ENCODE results near the gene SOHLH1.

The SOHLH1 gene

GRCh38 chr9:135700525-135700924, 1.2 kb upstream of the SOHLH1 start:
- H3K4me3 ChIP-seq (ENCODE audit: low read length), result no peak overlapping the region
- no peak for TF ChIP-seq EZH2 (optimal IDR thresholded peaks at IDR 0.05; ENCODE audit: low read depth, low read length)
- TF ChIP-seq CTCF (IDR thresholded peaks at IDR 0.05; ENCODE audit: low read length), result no peak
- no peak for TF ChIP-seq EZH2phosphoT487 (IDR thresholded peaks at IDR 0.05; ENCODE audit: low read length)
- H3K27me3 ChIP-seq (replicated peaks; ENCODE audit: insufficient read depth, low read length), result peaks cover 93% of the 10 kb centered on the region
- no peaks in the 10 kb centered on the region for H3K9me3 ChIP-seq (replicated peaks; ENCODE audit: insufficient read depth, low read length)
- H3F3A ChIP-seq (ENCODE audit: insufficient read depth, low read length), result no peaks in the 10 kb centered on the region
- no peak overlapping the region for H2AFZ ChIP-seq (ENCODE audit: low read length)
- no peaks in the 10 kb centered on the region for H3K4me1 ChIP-seq (ENCODE audit: low read length)
- no peak overlapping the region for H3K9ac ChIP-seq (ENCODE audit: low read length)
- H4K20me1 ChIP-seq (ENCODE audit: insufficient read depth, low read length), result no peaks in the 10 kb centered on the region
- no peak for DNase-seq
- no peaks in the 10 kb centered on the region for H3K9me2 ChIP-seq (replicated peaks; ENCODE audit: insufficient read depth, low read length)
- H3K27ac ChIP-seq (ENCODE audit: low read length), result no peak overlapping the region
- H3K79me2 ChIP-seq (ENCODE audit: low read length), result no peaks in the 10 kb centered on the region
- no peak overlapping the region for H3K4me2 ChIP-seq (ENCODE audit: low read depth, low read length)
- H3K36me3 ChIP-seq (replicated peaks; ENCODE audit: insufficient read depth, low read length), result no peaks in the 10 kb centered on the region

- H3K4me1 ChIP-seq (ENCODE audit: low read length), result no peaks in the 10 kb centered on the region
Measured at GRCh38 chr9:135698767-135699166, 514 bp downstream of the SOHLH1 start.

GRCh38 chr9:135698236-135698635, 1.0 kb downstream of the SOHLH1 start:
- Histone ChIP-seq H4K20me1 (ENCODE audit: insufficient read depth, low read length) (no peaks in the 10 kb centered on the region), H3K9ac (ENCODE audit: low read length) (no peak overlapping the region), H2AFZ (ENCODE audit: low read length) (peak overlapping the region; percentile 51), H3F3A (ENCODE audit: insufficient read depth, low read length) (no peaks in the 10 kb centered on the region), H3K4me3 (ENCODE audit: low read length) (no peak overlapping the region), H3K79me2 (ENCODE audit: low read length) (no peaks in the 10 kb centered on the region), H3K27ac (ENCODE audit: low read length) (no peak overlapping the region), H3K36me3 (replicated peaks; ENCODE audit: insufficient read depth, low read length) (no peaks in the 10 kb centered on the region), H3K27me3 (replicated peaks; ENCODE audit: insufficient read depth, low read length) (peaks cover 93% of the 10 kb centered on the region), H3K9me3 (replicated peaks; ENCODE audit: insufficient read depth, low read length) (no peaks in the 10 kb centered on the region), H3K4me2 (ENCODE audit: low read depth, low read length) (no peak overlapping the region), H3K9me2 (replicated peaks; ENCODE audit: insufficient read depth, low read length) (no peaks in the 10 kb centered on the region), H3K4me1 (ENCODE audit: low read length) (no peaks in the 10 kb centered on the region)
- TF ChIP-seq EZH2phosphoT487 (IDR thresholded peaks at IDR 0.05; ENCODE audit: low read length) (no peak), CTCF (IDR thresholded peaks at IDR 0.05; ENCODE audit: low read length) (no peak), EZH2 (optimal IDR thresholded peaks at IDR 0.05; ENCODE audit: low read depth, low read length) (no peak)
- no peak for DNase-seq

More at GRCh38 chr9:135698767-135699166, 514 bp downstream of the SOHLH1 start:
- no peaks in the 10 kb centered on the region for H3K79me2 ChIP-seq (ENCODE audit: low read length)
- H3K9me2 ChIP-seq (replicated peaks; ENCODE audit: insufficient read depth, low read length), result no peaks in the 10 kb centered on the region
- no peaks in the 10 kb centered on the region for H3F3A ChIP-seq (ENCODE audit: insufficient read depth, low read length)
- no peak overlapping the region for H3K4me3 ChIP-seq (ENCODE audit: low read length)
- no peaks in the 10 kb centered on the region for H3K36me3 ChIP-seq (replicated peaks; ENCODE audit: insufficient read depth, low read length)
- H2AFZ ChIP-seq (ENCODE audit: low read length), result no peak overlapping the region
- H3K27ac ChIP-seq (ENCODE audit: low read length), result no peak overlapping the region
- H3K27me3 ChIP-seq (replicated peaks; ENCODE audit: insufficient read depth, low read length), result peaks cover 93% of the 10 kb centered on the region
- H3K4me2 ChIP-seq (ENCODE audit: low read depth, low read length), result no peak overlapping the region
- H3K9ac ChIP-seq (ENCODE audit: low read length), result no peak overlapping the region
- H4K20me1 ChIP-seq (ENCODE audit: insufficient read depth, low read length), result no peaks in the 10 kb centered on the region
- no peak for TF ChIP-seq EZH2phosphoT487 (IDR thresholded peaks at IDR 0.05; ENCODE audit: low read length)
- TF ChIP-seq CTCF (IDR thresholded peaks at IDR 0.05; ENCODE audit: low read length), result no peak
- no peak for TF ChIP-seq EZH2 (optimal IDR thresholded peaks at IDR 0.05; ENCODE audit: low read depth, low read length)
- DNase-seq, result no peak
- no peaks in the 10 kb centered on the region for H3K9me3 ChIP-seq (replicated peaks; ENCODE audit: insufficient read depth, low read length)
